PC-3 (cell line): Measurements from ENCODE around the gene DCDC2B. TPM values are rescaled to one million over a fixed set of nuclear protein-coding genes. Genes with fewer than 3 reads are reported as not detected.

ENCODE experiments used
- ATAC-seq: fragments of 200-7000 bp; cut with Tn5 transposase; 2 replicates; pipeline ENCODE4 v1.9.1; 2020; ENCODE audit warnings: mild to moderate bottlenecking, moderate library complexity
- BruUV-seq: library from RNA; stranded (reverse); fragments of 400-500 nt; replicated peaks from 2 replicates; lab custom pipeline; 2021; lab: Mats Ljungman, UMichigan
- CTCF ChIA-PET: fragments of 300-600 bp; sonication (Branson Sonifier 250); formaldehyde crosslinking; loops from one replicate; lab custom pipeline; 2022; ENCODE audit warnings: antibody characterized with exemption; lab: Charles Lee
- POLR2A ChIA-PET: fragments of 300-600 bp; sonication (Branson Sonifier 250); formaldehyde crosslinking; loops from one replicate; lab custom pipeline; 2022; ENCODE audit warnings: antibody characterized with exemption; ENCODE audit not compliant: unreplicated experiment; lab: Charles Lee
- DNase-seq: peaks from one replicate; pipeline ENCODE4 v3.0.0-alpha.2; 2015
- H2AFZ ChIP-seq: fragments of 300-600 bp; sonication (generic); 2 replicates; pipeline ENCODE4 v1.6.0; 2016; ENCODE audit warnings: antibody characterized with exemption, low read length
- H3F3A ChIP-seq: fragments of 300-600 bp; sonication (generic); one replicate; pipeline ENCODE4 v1.6.0; 2017; ENCODE audit warnings: antibody characterized with exemption, low read length, control low read depth, mild to moderate bottlenecking; ENCODE audit not compliant: unreplicated experiment
- H3K27ac ChIP-seq: fragments of 300-600 bp; sonication (generic); 2 replicates; pipeline ENCODE4 v1.5.1; 2016; ENCODE audit warnings: mild to moderate bottlenecking, low read length
- H3K27me3 ChIP-seq: fragments of 300-600 bp; sonication (generic); 2 replicates; pipeline ENCODE4 v1.6.1; 2016; ENCODE audit warnings: low read length, mixed read lengths
- H3K36me3 ChIP-seq: fragments of 300-600 bp; sonication (generic); 2 replicates; pipeline ENCODE4 v1.6.1; 2016; ENCODE audit warnings: low read depth, mixed run types, low read length, mixed read lengths
- H3K4me1 ChIP-seq: fragments of 300-600 bp; sonication (generic); 2 replicates; pipeline ENCODE4 v1.5.1; 2016; ENCODE audit warnings: low read length; ENCODE audit not compliant: insufficient read depth
- H3K4me2 ChIP-seq: fragments of 300-600 bp; sonication (generic); 2 replicates; pipeline ENCODE4 v1.6.0; 2016; ENCODE audit warnings: low read length
- H3K4me3 ChIP-seq: fragments of 300-600 bp; sonication (generic); 2 replicates; pipeline ENCODE4 v1.5.1; 2016; ENCODE audit warnings: mild to moderate bottlenecking, low read length, mixed read lengths
- H3K79me2 ChIP-seq: fragments of 300-600 bp; sonication (generic); 2 replicates; pipeline ENCODE4 v1.6.1; 2017; ENCODE audit warnings: low read length, mixed read lengths
- H3K9ac ChIP-seq: fragments of 300-600 bp; sonication (generic); 2 replicates; pipeline ENCODE4 v1.6.0; 2016; ENCODE audit warnings: mild to moderate bottlenecking, low read length
- H3K9me2 ChIP-seq: fragments of 300-600 bp; sonication (generic); replicated peaks from 2 replicates; pipeline ENCODE4 v1.6.1; 2016; ENCODE audit warnings: mixed run types, low read length, mixed read lengths
- H3K9me3 ChIP-seq: fragments of 300-600 bp; sonication (generic); 2 replicates; pipeline ENCODE4 v1.6.1; 2016; ENCODE audit warnings: low read length, mixed read lengths
- H4K20me1 ChIP-seq: fragments of 300-600 bp; sonication (generic); 2 replicates; pipeline ENCODE4 v1.6.1; 2016; ENCODE audit warnings: low read length, mixed read lengths
- EZH2 ChIP-seq: fragments of 300-600 bp; sonication (generic); IDR thresholded peaks from one replicate; pipeline ENCODE4 v1.6.1; 2017; ENCODE audit warnings: antibody characterized with exemption, mild to moderate bottlenecking, low read length; ENCODE audit not compliant: unreplicated experiment
- EZH2phosphoT487 ChIP-seq: fragments of 300-600 bp; sonication (generic); IDR thresholded peaks from 2 replicates; pipeline ENCODE4 v1.6.1; 2018; ENCODE audit warnings: mild to moderate bottlenecking, antibody characterized with exemption, low read length, borderline replicate concordance
- intact Hi-C: fragments of 100-400 bp; cut with micrococcal nuclease; formaldehyde crosslinking; loops from 2 replicates; pipeline ENCODE4 v1.9.0; 2023
- total RNA-seq: library from RNA; depleted of rRNA; stranded (reverse); fragments of >200 nt; gene quantifications from 2 replicates; pipeline ENCODE4 v1.2.3, GENCODE V29; 2014
- TF ChIP-seq, protein P1 (sequence below): fragments of 300-600 bp; sonication (generic); conservative IDR thresholded peaks from 2 replicates; pipeline ENCODE4 v1.5.1; 2017; ENCODE audit warnings: antibody characterized with exemption, low read depth, mild to moderate bottlenecking, low read length

DCDC2B gene
- total RNA-seq, 1 experiment from 2014 or later: not detected

DNA sequence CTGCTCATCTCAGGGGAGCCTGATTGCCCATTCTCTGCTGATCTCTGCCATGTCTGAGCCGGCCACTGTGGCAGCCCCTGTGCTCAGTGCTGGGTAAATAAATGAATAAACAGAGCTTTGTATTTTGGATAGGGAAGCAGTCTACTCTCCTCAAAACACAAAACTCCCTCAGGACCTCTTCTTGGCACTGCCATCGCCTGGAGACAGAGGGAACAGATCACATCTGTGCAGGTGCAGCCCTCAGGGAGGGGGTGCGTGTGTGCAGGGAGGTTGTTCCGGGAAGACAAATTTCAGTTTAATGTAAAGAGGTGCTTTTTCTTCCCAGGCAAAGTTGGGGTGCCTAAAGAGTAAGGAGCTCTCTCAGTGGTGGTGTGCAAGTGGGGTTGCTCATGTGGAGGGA lies 30.4 kb downstream of the DCDC2B start:
- Histone ChIP-seq H3K9me2 (no peaks in the 10 kb centered on the region), H3K79me2 (no peaks in the 10 kb centered on the region), H4K20me1 (no peaks in the 10 kb centered on the region), H3K4me3 (no peak overlapping the region), H3K27ac (no peak overlapping the region), H3K9ac (no peak overlapping the region), H2AFZ (no peak overlapping the region), H3K4me2 (no peak overlapping the region), H3K9me3 (no peaks in the 10 kb centered on the region), H3K27me3 (no peaks in the 10 kb centered on the region), H3F3A (peaks cover 6% of the 10 kb centered on the region), H3K4me1 (peaks cover 39% of the 10 kb centered on the region), H3K36me3 (no peaks in the 10 kb centered on the region)
- ChIA-PET POLR2A (no interaction called here), CTCF (no interaction called here)
- intact Hi-C loops: no loop called here
- no peak for ATAC-seq
- DNase-seq: no peak
- no TSS peak for BruUV-seq
- TF ChIP-seq EZH2 (no peak), EZH2phosphoT487 (no peak)
- TF ChIP-seq, protein P1, sequence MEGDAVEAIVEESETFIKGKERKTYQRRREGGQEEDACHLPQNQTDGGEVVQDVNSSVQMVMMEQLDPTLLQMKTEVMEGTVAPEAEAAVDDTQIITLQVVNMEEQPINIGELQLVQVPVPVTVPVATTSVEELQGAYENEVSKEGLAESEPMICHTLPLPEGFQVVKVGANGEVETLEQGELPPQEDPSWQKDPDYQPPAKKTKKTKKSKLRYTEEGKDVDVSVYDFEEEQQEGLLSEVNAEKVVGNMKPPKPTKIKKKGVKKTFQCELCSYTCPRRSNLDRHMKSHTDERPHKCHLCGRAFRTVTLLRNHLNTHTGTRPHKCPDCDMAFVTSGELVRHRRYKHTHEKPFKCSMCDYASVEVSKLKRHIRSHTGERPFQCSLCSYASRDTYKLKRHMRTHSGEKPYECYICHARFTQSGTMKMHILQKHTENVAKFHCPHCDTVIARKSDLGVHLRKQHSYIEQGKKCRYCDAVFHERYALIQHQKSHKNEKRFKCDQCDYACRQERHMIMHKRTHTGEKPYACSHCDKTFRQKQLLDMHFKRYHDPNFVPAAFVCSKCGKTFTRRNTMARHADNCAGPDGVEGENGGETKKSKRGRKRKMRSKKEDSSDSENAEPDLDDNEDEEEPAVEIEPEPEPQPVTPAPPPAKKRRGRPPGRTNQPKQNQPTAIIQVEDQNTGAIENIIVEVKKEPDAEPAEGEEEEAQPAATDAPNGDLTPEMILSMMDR: no peak

DNA sequence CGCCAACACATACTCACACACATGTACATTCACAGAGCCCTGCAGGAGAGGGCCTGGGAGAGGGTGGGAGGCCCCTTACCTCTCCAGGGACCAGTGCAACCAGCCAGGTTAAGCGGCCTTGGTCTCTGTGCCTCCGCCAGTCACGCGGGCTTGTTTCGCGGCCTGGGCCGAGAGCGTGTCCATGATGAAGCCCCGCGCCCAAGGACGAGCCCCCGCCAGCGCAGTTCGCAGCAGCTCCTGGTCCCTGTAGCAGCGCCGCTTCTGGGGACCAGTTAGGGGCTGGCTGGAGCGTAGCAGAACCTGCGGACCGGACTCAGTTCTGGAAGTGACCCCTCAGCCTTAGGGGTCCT lies 30.9 kb downstream of the DCDC2B start:
- ATAC-seq (no peak), DNase-seq (no peak)
- ChIA-PET CTCF (interaction anchor here (1.7 kb wide), 1 partner anchor 82 kb away, joined by 8 read pairs; no protein-coding TSS in a partner anchor), POLR2A (no interaction called here)
- Histone ChIP-seq H3K9ac (no peak overlapping the region), H3K4me1 (peaks cover 35% of the 10 kb centered on the region), H3K27me3 (no peaks in the 10 kb centered on the region), H3K4me2 (peak overlapping the region; percentile 95), H3K27ac (no peak overlapping the region), H3K79me2 (no peaks in the 10 kb centered on the region), H4K20me1 (no peaks in the 10 kb centered on the region), H3K4me3 (peak overlapping the region; percentile 81; the same call in 1 of the 2 replicates), H3K9me2 (no peaks in the 10 kb centered on the region), H2AFZ (peak overlapping the region; percentile 82), H3K9me3 (no peaks in the 10 kb centered on the region), H3K36me3 (no peaks in the 10 kb centered on the region), H3F3A (peaks cover 6% of the 10 kb centered on the region)
- BruUV-seq: no TSS peak
- TF ChIP-seq, protein P1: no peak
- no peak for TF ChIP-seq EZH2
- TF ChIP-seq EZH2phosphoT487: no peak
- intact Hi-C loops: loop anchor here (2.0 to 5.0 kb wide), 2 partner anchors 53 to 93 kb away; partner anchors contain the start of gene HDAC1

DNA sequence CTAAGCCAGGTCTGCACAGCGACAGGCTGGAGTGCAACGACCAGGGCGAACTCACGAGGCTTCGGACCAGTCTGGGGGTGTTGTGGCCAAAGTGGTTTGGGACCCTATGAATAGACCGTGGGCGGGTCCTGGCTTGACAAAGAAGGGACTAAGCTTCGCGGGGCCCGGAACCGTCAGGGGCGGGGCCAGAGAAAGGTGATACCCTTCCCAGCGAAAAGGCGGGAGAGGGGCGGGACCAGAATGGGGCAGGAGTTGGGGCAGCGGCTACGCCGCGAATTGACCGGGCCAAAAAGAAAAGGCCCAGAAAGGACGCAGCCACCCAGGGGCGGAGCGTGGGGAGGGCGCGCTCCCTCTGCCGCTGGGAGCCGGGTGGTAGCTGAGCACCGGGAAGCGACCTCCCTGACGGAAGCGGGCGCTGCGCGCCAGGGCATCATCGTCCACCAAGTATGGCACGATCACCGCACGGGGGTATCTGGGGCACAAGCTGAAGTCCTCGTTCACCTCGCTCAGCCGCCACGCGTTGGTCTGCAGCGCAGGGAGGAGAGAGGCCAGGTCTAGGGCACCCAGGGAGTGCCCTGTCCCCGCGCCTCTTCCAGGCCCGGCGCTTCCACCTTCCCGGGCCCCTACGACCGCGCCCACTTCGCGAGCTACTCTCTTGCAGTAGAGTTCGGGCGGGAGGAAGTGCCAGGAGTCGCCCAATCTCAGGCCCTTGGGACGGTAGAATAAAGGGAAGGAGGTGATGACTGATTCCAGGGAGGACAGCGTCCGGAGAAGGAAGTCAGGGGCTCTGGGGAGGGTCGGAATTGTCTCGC lies 31.5 kb downstream of the DCDC2B start:
- no peaks in the 10 kb centered on the region for H3K9me3 ChIP-seq
- TSS peak; percentile 70 for BruUV-seq

More for the DNA sequence above, 31.5 kb downstream of the DCDC2B start:
- ATAC-seq: peak; percentile 63
- Histone ChIP-seq H4K20me1 (no peaks in the 10 kb centered on the region), H3F3A (peaks cover 6% of the 10 kb centered on the region), H3K4me3 (peak overlapping the region; percentile 81), H2AFZ (peak overlapping the region; percentile 82), H3K9ac (peak overlapping the region; percentile 56), H3K27ac (peak overlapping the region; percentile 29), H3K9me2 (no peaks in the 10 kb centered on the region), H3K4me2 (peak overlapping the region; percentile 95), H3K79me2 (no peaks in the 10 kb centered on the region), H3K27me3 (no peaks in the 10 kb centered on the region), H3K4me1 (peaks cover 31% of the 10 kb centered on the region), H3K36me3 (no peaks in the 10 kb centered on the region)
- CTCF ChIA-PET: interaction anchor here (0.9 to 1.9 kb wide), 3 partner anchors 24 to 81 kb away, joined by 4 to 17 read pairs (median 8); no protein-coding TSS in a partner anchor
- POLR2A ChIA-PET: interaction anchor here (0.5 to 1.1 kb wide), 5 partner anchors 25 to 82 kb away, joined by 3 to 5 read pairs (median 3); no protein-coding TSS in a partner anchor
- intact Hi-C loops: loop anchor here (2.0 to 5.0 kb wide), 2 partner anchors 52 to 92 kb away; partner anchors contain the start of gene HDAC1
- DNase-seq: peak; percentile 75
- TF ChIP-seq, protein P1: peak; percentile 51
- no peak for TF ChIP-seq EZH2phosphoT487
